CD4-positive, alpha-beta T cell treated with Interleukin-17A for 1 hour (primary cell): Measurements from ENCODE around the gene SLC44A2.
"Not testable (repeated sequence)": the region's sequence is repeated elsewhere in the genome, so short reads cannot be mapped to it uniquely, and the experiment has no call there.

Experiments
- DNase-seq: peaks from one replicate; pipeline ENCODE4 v3.0.0-alpha.2; 2020

The SLC44A2 gene

GRCh38 chr19:10653732-10654609 is 28.6 kb downstream of the SLC44A2 start, which contains the start of gene ILF3:
TSS of gene ILF3 (plus strand) at chr19:10654346. CDS start at chr19:10670606, 16,260 bp downstream.
- DNase-seq, result peak; percentile 100

GRCh38 chr19:10654610-10655456 is 29.5 kb downstream of the SLC44A2 start:
- DNase-seq, result peak; percentile 72

- no peak for DNase-seq
Measured at GRCh38 chr19:10655457-10656312, 30.3 kb downstream of the SLC44A2 start.

GRCh38 chr19:10660346-10660745 is 35.0 kb downstream of the SLC44A2 start:
- no peak for DNase-seq

GRCh38 chr19:10661946-10662345 is 36.6 kb downstream of the SLC44A2 start:
- no peak for DNase-seq

- DNase-seq, result no peak
Measured at GRCh38 chr19:10662384-10663251, 37.3 kb downstream of the SLC44A2 start.

- not testable (repeated sequence) for DNase-seq
Measured at GRCh38 chr19:10663252-10663563, 37.9 kb downstream of the SLC44A2 start.

GRCh38 chr19:10667867-10668266 is 42.5 kb downstream of the SLC44A2 start:
- no peak for DNase-seq

- DNase-seq, result no peak
Measured at GRCh38 chr19:10669246-10669645, 43.9 kb downstream of the SLC44A2 start.

GRCh38 chr19:10670182-10670581 is 44.8 kb downstream of the SLC44A2 start:
- DNase-seq, result no peak

GRCh38 chr19:10670876-10671804 is 45.8 kb downstream of the SLC44A2 start:
- DNase-seq, result no peak

- not testable (repeated sequence) for DNase-seq
Measured at GRCh38 chr19:10671922-10672321, 46.6 kb downstream of the SLC44A2 start.

GRCh38 chr19:10675214-10675613 is 49.9 kb downstream of the SLC44A2 start:
- DNase-seq, result not testable (repeated sequence)

- no peak for DNase-seq
Measured at GRCh38 chr19:10677751-10678150, 52.4 kb downstream of the SLC44A2 start.

- DNase-seq, result no peak
Measured at GRCh38 chr19:10678813-10679212, 53.5 kb downstream of the SLC44A2 start.

GRCh38 chr19:10679743-10680142 is 54.4 kb downstream of the SLC44A2 start:
- no peak for DNase-seq

GRCh38 chr19:10680545-10681135 is 55.3 kb downstream of the SLC44A2 start:
- DNase-seq, result no peak

- DNase-seq, result no peak
Measured at GRCh38 chr19:10681658-10682057, 56.3 kb downstream of the SLC44A2 start.

GRCh38 chr19:10682397-10683063 is 57.2 kb downstream of the SLC44A2 start:
- DNase-seq, result no peak

- no peak for DNase-seq
Measured at GRCh38 chr19:10683064-10683426, 57.7 kb downstream of the SLC44A2 start.
